Spinal cord (tissue), 10 donors: ENCODE data around the gene MATK. TPM values are rescaled to one million over a fixed set of nuclear protein-coding genes. Genes with fewer than 3 reads are reported as not detected.

Experiments
- DNase-seq, 6 donors: peaks; one replicate each; pipeline versions ENCODE4 v3.0.0 to v3.0.0-alpha.2; 2013 to 2015; ENCODE audit warnings: low spot score in 6 of 6, low read depth in 4 of 6
- H3K27ac ChIP-seq: one replicate; pipeline ENCODE4 v1.5.1; 2013; ENCODE audit warnings: low read depth, low read length, control low read depth
- H3K27me3 ChIP-seq: one replicate; pipeline ENCODE4 v1.6.1; 2013; ENCODE audit warnings: low read length; ENCODE audit not compliant: control insufficient read depth, insufficient read depth
- H3K36me3 ChIP-seq: one replicate; pipeline ENCODE4 v1.6.1; 2013; ENCODE audit warnings: low read length; ENCODE audit not compliant: control insufficient read depth, insufficient read depth
- H3K4me1 ChIP-seq: one replicate; pipeline ENCODE4 v1.6.1; 2013; ENCODE audit warnings: low read length; ENCODE audit not compliant: control insufficient read depth, insufficient read depth
- H3K4me3 ChIP-seq: one replicate; pipeline ENCODE4 v1.5.1; 2013; ENCODE audit warnings: low read depth, low read length, control low read depth
- H3K9me3 ChIP-seq: one replicate; pipeline ENCODE4 v1.6.1; 2013; ENCODE audit warnings: low read length; ENCODE audit not compliant: control insufficient read depth, insufficient read depth
- WGBS: methylation state at CpG from one replicate; pipeline ENCODE4 v1.1.5; 2013; ENCODE audit warnings: missing lambda C conversion rate; ENCODE audit not compliant: insufficient coverage; 5-methylcytosine and 5-hydroxymethylcytosine counted together
- polyA plus RNA-seq, 2 donors: library from polyadenylated mRNA; unstranded; fragments of 120-200 nt; gene quantifications; one replicate each; pipeline ENCODE4 v1.2.1, GENCODE V29; 2013; ENCODE audit not compliant: insufficient read length in 2 of 2
- total RNA-seq, 2 donors: library from RNA; depleted of rRNA in 1 of 2; stranded (reverse); fragments of 120-200 nt in 1 of 2; fragments of >200 nt in 1 of 2; gene quantifications; one replicate each; pipeline versions ENCODE4 v1.2.3 to v1.2.4, GENCODE V29; 2013 to 2014
- donor health status: healthy.

Gene MATK
- total and polyA plus RNA-seq, 4 donors, result 11.5 to 62.5 (median 41.9) TPM

- WGBS, result 84% methylated on average over 19 of the region's 19 CpGs
- no peak overlapping the region for H3K4me3 ChIP-seq
- H3K27me3 ChIP-seq, result no peaks in the 10 kb centered on the region
- no peak for DNase-seq
- no peak overlapping the region for H3K27ac ChIP-seq
- no peaks in the 10 kb centered on the region for H3K9me3 ChIP-seq
- H3K36me3 ChIP-seq, result peaks cover 38% of the 10 kb centered on the region
- no peaks in the 10 kb centered on the region for H3K4me1 ChIP-seq
Measured at GRCh38 chr19:3807131-3807480, 20.9 kb upstream of the MATK start.

DNA sequence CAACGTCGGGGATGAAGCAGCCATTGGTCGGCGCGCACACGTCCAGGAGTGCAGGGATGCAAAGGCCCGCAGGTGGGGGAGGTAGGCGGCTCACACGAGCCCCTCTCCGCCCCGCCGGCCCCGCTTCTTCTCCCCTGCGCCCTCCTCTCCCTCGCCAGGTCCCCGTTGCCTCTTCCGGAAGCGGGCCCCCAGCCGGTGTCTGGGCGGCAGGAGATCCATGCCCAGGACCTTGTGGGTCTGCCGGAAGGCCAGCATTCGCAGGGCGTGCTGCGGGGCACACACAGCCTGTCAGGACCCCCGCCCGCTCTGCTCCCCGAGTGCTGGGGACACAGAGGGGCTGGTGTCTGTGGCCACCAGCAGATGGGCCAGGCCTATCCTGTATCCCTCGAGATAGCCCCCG lies 19.7 kb upstream of the MATK start:
- Histone ChIP-seq H3K27ac (no peak overlapping the region), H3K4me3 (no peak overlapping the region), H3K27me3 (peaks cover 7% of the 10 kb centered on the region), H3K9me3 (no peaks in the 10 kb centered on the region), H3K36me3 (peaks cover 35% of the 10 kb centered on the region), H3K4me1 (peaks cover 12% of the 10 kb centered on the region)
- WGBS, result 90% methylated on average over 27 of the region's 29 CpGs
- DNase-seq, result no peak

DNA sequence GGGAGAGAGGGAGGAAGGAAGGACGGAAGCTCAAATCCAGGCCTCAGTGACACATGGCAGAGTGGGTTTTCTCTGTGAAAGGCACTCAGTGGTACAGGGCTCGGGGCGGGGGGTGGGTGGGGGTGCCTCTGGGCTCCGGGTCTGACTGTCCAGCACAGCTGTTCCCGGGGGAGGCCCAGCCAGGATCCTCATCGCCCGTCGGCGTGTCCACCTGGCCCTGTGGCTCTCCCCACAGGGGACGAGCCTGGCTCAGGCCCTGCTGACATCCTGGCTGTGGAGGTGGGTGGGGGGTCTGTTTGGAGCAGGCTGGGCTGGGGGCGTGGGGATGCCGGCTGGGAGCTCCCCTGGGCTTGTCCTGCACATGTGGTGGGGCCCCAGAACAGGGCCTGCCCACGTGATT lies 18.2 kb upstream of the MATK start:
- DNase-seq, result no peak
- 80% methylated on average over 13 of the region's 13 CpGs for WGBS
- no peak overlapping the region for H3K4me3 ChIP-seq
- H3K4me1 ChIP-seq, result peaks cover 15% of the 10 kb centered on the region
- H3K27me3 ChIP-seq, result peaks cover 7% of the 10 kb centered on the region
- no peaks in the 10 kb centered on the region for H3K9me3 ChIP-seq
- H3K36me3 ChIP-seq, result peaks cover 24% of the 10 kb centered on the region
- H3K27ac ChIP-seq, result no peak overlapping the region

GRCh38 chr19:3803986-3804385 lies 17.8 kb upstream of the MATK start:
- WGBS, result 74% methylated on average over 3 of the region's 10 CpGs

DNA sequence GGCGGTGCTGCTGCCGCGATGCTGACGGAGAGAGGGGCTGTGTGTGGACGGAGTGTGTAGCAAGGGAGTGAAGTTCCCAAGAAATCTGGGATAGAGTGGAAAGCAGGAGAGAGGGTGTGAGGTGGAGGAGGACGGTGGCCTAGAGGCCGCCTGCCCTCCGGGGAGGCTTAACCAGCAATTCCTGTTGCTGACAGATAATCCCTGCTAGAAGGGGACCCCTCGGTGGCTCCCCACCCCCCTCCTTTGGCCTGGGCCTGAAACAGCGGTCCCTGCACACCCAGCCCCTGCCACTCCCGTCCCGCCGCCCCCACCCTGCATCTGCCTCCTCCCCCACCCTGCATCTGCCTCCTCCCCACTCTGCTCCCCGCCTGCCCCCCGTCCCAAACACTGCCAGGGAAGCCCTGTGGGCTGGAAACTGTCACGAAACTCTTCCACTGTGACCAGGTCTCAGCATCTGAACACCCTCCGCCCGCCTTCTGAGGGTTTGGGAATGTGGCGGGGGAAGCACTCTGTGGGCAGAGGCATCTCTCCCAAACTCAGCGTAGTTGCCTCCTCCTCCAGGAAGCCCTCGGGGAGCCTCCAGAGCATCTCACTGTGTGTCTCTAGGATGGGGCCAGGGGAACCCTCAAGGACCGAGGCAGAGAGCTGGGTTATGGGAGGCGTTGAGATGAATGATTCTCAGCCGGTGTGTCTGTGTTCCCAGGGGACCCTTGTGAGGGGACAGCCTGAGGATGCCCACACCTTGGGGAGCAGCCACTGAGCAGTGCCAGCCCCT lies 17.1 kb upstream of the MATK start:
- 79% methylated on average over 16 of the region's 24 CpGs for WGBS
- Histone ChIP-seq H3K4me1 (peaks cover 15% of the 10 kb centered on the region), H3K27me3 (peaks cover 7% of the 10 kb centered on the region), H3K27ac (no peak overlapping the region), H3K9me3 (no peaks in the 10 kb centered on the region), H3K36me3 (peaks cover 17% of the 10 kb centered on the region), H3K4me3 (no peak overlapping the region)
- no peak for DNase-seq

More at GRCh38 chr19:3803986-3804385, 17.8 kb upstream of the MATK start:
- H3K27ac ChIP-seq, result no peak overlapping the region
- H3K4me3 ChIP-seq, result no peak overlapping the region
- H3K9me3 ChIP-seq, result no peaks in the 10 kb centered on the region
- H3K4me1 ChIP-seq, result peaks cover 15% of the 10 kb centered on the region
- peaks cover 7% of the 10 kb centered on the region for H3K27me3 ChIP-seq
- peaks cover 24% of the 10 kb centered on the region for H3K36me3 ChIP-seq
- DNase-seq, result no peak

DNA sequence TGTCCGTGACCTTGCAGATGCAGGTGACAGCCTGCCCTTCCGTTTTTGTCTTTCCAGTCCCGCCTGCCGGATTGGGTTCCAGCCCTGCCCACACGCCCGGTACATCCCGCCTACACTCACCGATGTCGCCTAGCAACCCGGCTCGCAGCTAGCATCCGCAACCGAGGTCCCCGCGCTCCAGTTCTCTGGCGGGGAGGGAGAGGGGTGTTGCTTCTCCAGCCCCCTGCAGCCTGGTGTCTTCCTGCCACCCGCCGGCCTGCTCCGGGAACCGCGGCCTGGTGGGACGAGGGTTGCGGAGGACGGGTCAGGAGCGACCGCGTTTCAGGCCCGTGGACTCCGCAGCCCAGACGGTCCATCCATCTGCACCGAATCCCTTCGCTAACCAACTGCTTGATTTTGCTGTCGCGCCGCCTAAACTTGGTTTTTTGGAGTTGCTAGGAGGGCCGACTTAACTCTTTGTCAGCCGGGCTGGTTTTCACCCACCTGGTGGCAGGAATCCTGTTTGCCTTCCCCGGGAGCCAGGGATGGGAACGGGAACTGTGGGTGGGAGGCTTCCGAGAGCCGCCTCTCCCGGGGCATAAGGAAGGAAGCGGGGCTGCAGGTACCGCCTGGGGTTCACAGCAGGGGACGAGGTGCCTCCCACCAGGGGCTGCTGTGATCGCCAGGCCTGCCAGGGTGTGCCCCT lies 15.4 kb upstream of the MATK start:
- H3K27me3 ChIP-seq, result peaks cover 7% of the 10 kb centered on the region
- H3K4me1 ChIP-seq, result peaks cover 15% of the 10 kb centered on the region
- WGBS, result 2% methylated on average over 44 of the region's 46 CpGs
- DNase-seq, result peak; percentile 26 to 91 (median 54)
- peaks cover 4% of the 10 kb centered on the region for H3K9me3 ChIP-seq
- H3K27ac ChIP-seq, result no peak overlapping the region
- peak overlapping the region; percentile 48 for H3K4me3 ChIP-seq
- H3K36me3 ChIP-seq, result peaks cover 7% of the 10 kb centered on the region

GRCh38 chr19:3800996-3801395 lies 14.8 kb upstream of the MATK start:
- H3K27ac ChIP-seq, result no peak overlapping the region
- peaks cover 15% of the 10 kb centered on the region for H3K4me1 ChIP-seq
- peaks cover 6% of the 10 kb centered on the region for H3K9me3 ChIP-seq
- no peak for DNase-seq
- H3K4me3 ChIP-seq, result peak overlapping the region; percentile 48
- H3K36me3 ChIP-seq, result peaks cover 7% of the 10 kb centered on the region
- H3K27me3 ChIP-seq, result peaks cover 7% of the 10 kb centered on the region
- 31% methylated on average over 21 of the region's 21 CpGs for WGBS

- 61% methylated on average over 5 of the region's 6 CpGs for WGBS
- peaks cover 15% of the 10 kb centered on the region for H3K4me1 ChIP-seq
- H3K27ac ChIP-seq, result no peak overlapping the region
- peaks cover 6% of the 10 kb centered on the region for H3K9me3 ChIP-seq
- no peak overlapping the region for H3K4me3 ChIP-seq
- DNase-seq, result no peak
- H3K36me3 ChIP-seq, result no peaks in the 10 kb centered on the region
- H3K27me3 ChIP-seq, result peaks cover 7% of the 10 kb centered on the region
Measured at GRCh38 chr19:3798137-3798536, 12.0 kb upstream of the MATK start.

GRCh38 chr19:3796358-3796757 lies 10.2 kb upstream of the MATK start:
- H3K9me3 ChIP-seq, result peaks cover 6% of the 10 kb centered on the region
- no peak overlapping the region for H3K27ac ChIP-seq
- no CpG with 5 or more reads among the region's 2 CpGs for WGBS
- DNase-seq, result no peak
- H3K36me3 ChIP-seq, result no peaks in the 10 kb centered on the region
- peaks cover 4% of the 10 kb centered on the region for H3K27me3 ChIP-seq
- peaks cover 8% of the 10 kb centered on the region for H3K4me1 ChIP-seq
- no peak overlapping the region for H3K4me3 ChIP-seq

DNA sequence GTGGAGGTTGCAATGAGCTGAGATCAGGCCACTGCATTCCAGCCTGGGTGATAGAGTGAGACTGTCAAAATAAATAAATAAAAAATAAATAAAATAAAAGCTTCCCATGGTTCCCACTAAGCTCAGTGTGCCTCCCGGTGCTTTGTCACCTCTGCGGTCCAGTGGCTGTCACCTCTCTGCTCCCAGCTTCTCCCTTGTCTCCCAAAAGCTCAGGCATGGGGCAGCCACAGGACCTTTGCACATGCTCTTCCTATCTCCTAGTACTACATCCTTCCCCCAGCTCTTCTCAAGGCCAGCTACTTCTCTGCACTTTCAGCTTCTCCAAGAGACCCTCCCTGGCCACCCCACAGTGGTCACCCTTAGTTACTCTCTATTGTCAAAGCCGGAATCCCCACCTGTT lies 7.6 kb upstream of the MATK start:
- Histone ChIP-seq H3K36me3 (no peaks in the 10 kb centered on the region), H3K4me1 (no peaks in the 10 kb centered on the region)

More for the DNA sequence above, 7.6 kb upstream of the MATK start:
- Histone ChIP-seq H3K9me3 (peaks cover 6% of the 10 kb centered on the region), H3K27me3 (peaks cover 5% of the 10 kb centered on the region), H3K4me3 (no peak overlapping the region), H3K27ac (no peak overlapping the region)
- 96% methylated on average over 3 of the region's 3 CpGs for WGBS
- DNase-seq, result no peak
